ENCODE data around the gene NDUFA7. TPM values are rescaled to one million over a fixed set of nuclear protein-coding genes. Genes with fewer than 3 reads are reported as not detected.
"Not testable (repeated sequence)": the region's sequence is repeated elsewhere in the genome, so short reads cannot be mapped to it uniquely, and the experiment has no call there.

Gene NDUFA7
- polyA plus RNA-seq, 1 of the 3 experiments (the other 2 are of a cell fraction) = 111 TPM

DNA sequence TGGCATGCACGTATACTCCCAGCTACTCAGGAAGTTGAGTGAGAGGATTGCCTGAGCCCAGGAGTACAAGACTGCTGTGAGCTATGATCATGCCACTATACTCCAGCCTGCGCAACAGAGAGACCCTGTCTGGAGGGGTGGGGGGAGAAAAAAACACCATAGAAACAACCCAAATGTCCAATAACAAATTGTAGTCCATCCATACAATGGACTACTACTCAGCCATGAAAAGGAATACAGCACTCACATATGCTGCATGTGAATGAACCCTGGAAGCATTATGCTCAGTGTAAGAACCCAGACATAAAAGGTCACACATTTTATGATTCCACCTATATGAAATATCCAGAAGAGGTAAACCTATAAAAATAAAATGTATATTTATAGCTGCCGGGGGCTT lies 55.3 kb downstream of the NDUFA7 start (continued):
- TF ChIP-seq ZBTB33 (IDR thresholded peaks at IDR 0.05; ENCODE audit: borderline replicate concordance, low read depth) (no peak), CHD2 (IDR thresholded peaks at IDR 0.05; ENCODE audit: low read length, partially characterized antibody) (no peak)

DNA sequence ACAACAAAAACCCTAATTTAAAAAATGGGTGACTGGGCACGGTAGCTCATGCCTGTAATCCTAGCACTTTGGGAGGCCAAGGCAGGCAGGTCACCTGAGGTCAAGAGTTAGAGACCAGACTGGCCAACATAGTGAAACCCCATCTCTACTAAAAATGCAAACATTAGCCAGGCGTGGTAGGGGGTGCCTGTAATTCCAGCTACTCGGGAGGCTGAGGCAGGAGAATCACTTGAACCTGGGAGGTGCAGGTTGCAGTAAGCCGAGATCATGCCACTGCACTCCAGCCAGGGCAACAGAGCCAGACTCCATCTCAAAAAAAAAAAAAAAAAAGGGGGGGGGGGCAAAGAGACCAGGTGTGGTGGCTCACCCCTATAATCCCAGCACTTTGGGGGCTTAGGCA lies 56.9 kb downstream of the NDUFA7 start:
- CTCF ChIA-PET = interaction anchor here (0.9 to 1.7 kb wide), 6 partner anchors 9 to 320 kb away, joined by 3 to 5 read pairs (median 4); no protein-coding TSS in a partner anchor
- H3K36me3 ChIP-seq (replicated peaks in 1 of 2; ENCODE audit: control insufficient read depth in 1 of 2, insufficient read depth in 2 of 2, low read length in 1 of 2); POLR2A ChIA-PET: not testable (repeated sequence)

GRCh38 chr19:8262431-8262830 lies 58.7 kb downstream of the NDUFA7 start:
- CTCF ChIA-PET = no interaction called here

More for the DNA sequence above, 56.9 kb downstream of the NDUFA7 start:
- not testable (repeated sequence) for H3K9me3 ChIP-seq; H3K9me2 ChIP-seq; H3K79me2 ChIP-seq (ENCODE audit: insufficient read depth); H3K27me3 ChIP-seq (ENCODE audit: insufficient read depth); H4K20me1 ChIP-seq (ENCODE audit: insufficient read depth); H3F3A ChIP-seq (replicated peaks; ENCODE audit: insufficient read depth); H3K4me1 ChIP-seq (ENCODE audit: control insufficient read depth in 1 of 2, insufficient read depth in 2 of 2, low read depth in 1 of 2, low read length in 1 of 2); H3K27ac ChIP-seq (ENCODE audit: low read depth in 2 of 2, low read length in 1 of 2); H3K4me2 ChIP-seq; DNase-seq; H3K4me3 ChIP-seq (ENCODE audit: low read depth in 2 of 2, low read length in 1 of 2); H2AFZ ChIP-seq (ENCODE audit: low read depth); H3K9ac ChIP-seq
- whole genome bisulfite sequencing (ENCODE audit: low lambda C conversion rate) = 69% methylated on average over 4 of the region's 4 CpGs

More at GRCh38 chr19:8262431-8262830, 58.7 kb downstream of the NDUFA7 start:
- TF ChIP-seq, protein P1, sequence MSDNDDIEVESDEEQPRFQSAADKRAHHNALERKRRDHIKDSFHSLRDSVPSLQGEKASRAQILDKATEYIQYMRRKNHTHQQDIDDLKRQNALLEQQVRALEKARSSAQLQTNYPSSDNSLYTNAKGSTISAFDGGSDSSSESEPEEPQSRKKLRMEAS (IDR thresholded peaks at IDR 0.05; ENCODE audit: low read depth) = no peak
- TF ChIP-seq TCF12 (IDR thresholded peaks at IDR 0.05) (no peak), CTCF (IDR thresholded peaks at IDR 0.05) (no peak), ZBTB33 (IDR thresholded peaks at IDR 0.05; ENCODE audit: borderline replicate concordance, low read depth) (no peak), NFIC (IDR thresholded peaks at IDR 0.05; ENCODE audit: borderline replicate concordance) (no peak), RFX5 (IDR thresholded peaks at IDR 0.05; ENCODE audit: low read length) (no peak), JUND (IDR thresholded peaks at IDR 0.05) (no peak), POLR2AphosphoS5 (IDR thresholded peaks at IDR 0.05; ENCODE audit: low read depth, low read length) (no peak), USF2 (IDR thresholded peaks at IDR 0.05; ENCODE audit: borderline replicate concordance, low read depth, low read length) (no peak), MXI1 (IDR thresholded peaks at IDR 0.05; ENCODE audit: low read depth, low read length) (no peak), TEAD4 (IDR thresholded peaks at IDR 0.05; ENCODE audit: borderline replicate concordance, insufficient read depth) (no peak), EP300 (IDR thresholded peaks at IDR 0.05; ENCODE audit: borderline replicate concordance in 1 of 2, low read depth in 1 of 2, low read length in 1 of 2) (no peak), GABPA (IDR thresholded peaks at IDR 0.05; ENCODE audit: low read depth) (no peak), SIN3A (IDR thresholded peaks at IDR 0.05; ENCODE audit: borderline replicate concordance, low read depth, low read length) (no peak), MEF2A (IDR thresholded peaks at IDR 0.05; ENCODE audit: borderline replicate concordance, low read depth) (no peak), TAF1 (IDR thresholded peaks at IDR 0.05; ENCODE audit: borderline replicate concordance, low read depth, low read length) (no peak), GATA2 (CRISPR knock-in tag; IDR thresholded peaks at IDR 0.05) (no peak)
- TF ChIP-seq, protein P2, sequence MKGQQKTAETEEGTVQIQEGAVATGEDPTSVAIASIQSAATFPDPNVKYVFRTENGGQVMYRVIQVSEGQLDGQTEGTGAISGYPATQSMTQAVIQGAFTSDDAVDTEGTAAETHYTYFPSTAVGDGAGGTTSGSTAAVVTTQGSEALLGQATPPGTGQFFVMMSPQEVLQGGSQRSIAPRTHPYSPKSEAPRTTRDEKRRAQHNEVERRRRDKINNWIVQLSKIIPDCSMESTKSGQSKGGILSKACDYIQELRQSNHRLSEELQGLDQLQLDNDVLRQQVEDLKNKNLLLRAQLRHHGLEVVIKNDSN (IDR thresholded peaks at IDR 0.05; ENCODE audit: borderline replicate concordance, low read depth) = no peak
- Histone ChIP-seq H3K9me2 (no peaks in the 10 kb centered on the region), H3K79me2 (ENCODE audit: insufficient read depth) (no peaks in the 10 kb centered on the region), H2AFZ (ENCODE audit: low read depth) (no peak overlapping the region), H3K27ac (ENCODE audit: low read depth in 2 of 2, low read length in 1 of 2) (no peak overlapping the region), H3K9me3 (no peaks in the 10 kb centered on the region), H3K9ac (no peak overlapping the region), H3K27me3 (ENCODE audit: insufficient read depth) (no peaks in the 10 kb centered on the region; the same call in 1 of the 2 replicates), H3F3A (replicated peaks; ENCODE audit: insufficient read depth) (no peaks in the 10 kb centered on the region), H3K4me3 (ENCODE audit: low read depth in 2 of 2, low read length in 1 of 2) (no peak overlapping the region), H3K4me1 (ENCODE audit: control insufficient read depth in 1 of 2, insufficient read depth in 2 of 2, low read depth in 1 of 2, low read length in 1 of 2) (no peaks in the 10 kb centered on the region), H4K20me1 (ENCODE audit: insufficient read depth) (no peaks in the 10 kb centered on the region), H3K4me2 (no peak overlapping the region), H3K36me3 (replicated peaks in 1 of 2; ENCODE audit: control insufficient read depth in 1 of 2, insufficient read depth in 2 of 2, low read length in 1 of 2) (no peaks in the 10 kb centered on the region)
- WGBS (ENCODE audit: low lambda C conversion rate) = 100% methylated on average over 1 of the region's 6 CpGs
- DNase-seq = no peak
- POLR2A ChIA-PET = no interaction called here
